ENCODE measurements around the gene TEC.

DNA sequence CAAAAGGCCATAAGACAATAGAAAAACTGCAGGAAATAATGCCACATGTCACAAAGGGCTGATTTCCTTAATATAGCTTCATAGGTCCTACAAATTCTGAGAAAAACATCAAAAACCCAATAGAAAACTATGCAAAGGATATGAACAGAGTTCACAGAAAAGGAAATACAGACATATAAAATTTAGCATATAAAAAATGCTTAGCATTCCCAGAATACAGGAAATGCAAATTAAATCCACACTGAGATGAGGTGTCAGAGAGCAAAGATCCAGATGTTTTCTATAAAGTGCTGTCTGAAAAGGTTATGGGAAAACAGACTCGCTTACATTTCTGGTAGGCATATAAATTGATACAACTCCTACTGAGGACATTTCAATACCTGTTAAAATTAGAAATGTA lies 169.4 kb downstream of the TEC start:
- TF ChIP-seq, protein P1, sequence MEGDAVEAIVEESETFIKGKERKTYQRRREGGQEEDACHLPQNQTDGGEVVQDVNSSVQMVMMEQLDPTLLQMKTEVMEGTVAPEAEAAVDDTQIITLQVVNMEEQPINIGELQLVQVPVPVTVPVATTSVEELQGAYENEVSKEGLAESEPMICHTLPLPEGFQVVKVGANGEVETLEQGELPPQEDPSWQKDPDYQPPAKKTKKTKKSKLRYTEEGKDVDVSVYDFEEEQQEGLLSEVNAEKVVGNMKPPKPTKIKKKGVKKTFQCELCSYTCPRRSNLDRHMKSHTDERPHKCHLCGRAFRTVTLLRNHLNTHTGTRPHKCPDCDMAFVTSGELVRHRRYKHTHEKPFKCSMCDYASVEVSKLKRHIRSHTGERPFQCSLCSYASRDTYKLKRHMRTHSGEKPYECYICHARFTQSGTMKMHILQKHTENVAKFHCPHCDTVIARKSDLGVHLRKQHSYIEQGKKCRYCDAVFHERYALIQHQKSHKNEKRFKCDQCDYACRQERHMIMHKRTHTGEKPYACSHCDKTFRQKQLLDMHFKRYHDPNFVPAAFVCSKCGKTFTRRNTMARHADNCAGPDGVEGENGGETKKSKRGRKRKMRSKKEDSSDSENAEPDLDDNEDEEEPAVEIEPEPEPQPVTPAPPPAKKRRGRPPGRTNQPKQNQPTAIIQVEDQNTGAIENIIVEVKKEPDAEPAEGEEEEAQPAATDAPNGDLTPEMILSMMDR (IDR thresholded peaks at IDR 0.05), result no peak
- TF ChIP-seq POLR2A (IDR thresholded peaks at IDR 0.05), result no peak
